ENCODE measurements around the gene NOTUM. TPM values are rescaled to one million over a fixed set of nuclear protein-coding genes. Genes with fewer than 3 reads are reported as not detected.

Gene NOTUM
- total RNA-seq, 2 experiments from 2014 or later = not detected

GRCh38 chr17:81951785-81952684, 9.0 kb downstream of the NOTUM start:
- peaks cover 8% of the 10 kb centered on the region for H3K4me1 ChIP-seq (ENCODE audit: insufficient read depth, low read length)
- H3K27me3 ChIP-seq (ENCODE audit: control insufficient read depth in 1 of 2, insufficient read depth in 2 of 2, low read length in 2 of 2) = peaks cover 0 to 2% of the 10 kb centered on the region in 2 experiments
- H3K36me3 Mint-ChIP-seq (ENCODE audit: low read depth) = no peaks in the 10 kb centered on the region
- intact Hi-C loops (cut with DNase I, micrococcal nuclease) = no loop called here
- H3K9me3 ChIP-seq (ENCODE audit: control insufficient read depth in 1 of 2, insufficient read depth in 1 of 2, low read length in 2 of 2) = peaks cover 0 to 4% of the 10 kb centered on the region in 2 experiments
- TF ChIP-seq CTCF (IDR thresholded peaks at IDR 0.05) = no peak
- no peak for DNase-seq
- H3K4me1 Mint-ChIP-seq (ENCODE audit: low read depth) = no peaks in the 10 kb centered on the region
- H3K36me3 ChIP-seq (ENCODE audit: insufficient read depth, low read length) = no peaks in the 10 kb centered on the region
- ATAC-seq (ENCODE audit: poor library complexity) = no peak
- ChIA-PET POLR2A (no interaction called here), CTCF (interaction anchor here (1.8 kb wide), 1 partner anchor 8 kb away, joined by 5 read pairs; no protein-coding TSS in a partner anchor)
- H3K27ac Mint-ChIP-seq = no peak overlapping the region
- no peak overlapping the region for H3K4me3 Mint-ChIP-seq
- no peaks in the 10 kb centered on the region for H3K27me3 Mint-ChIP-seq
- no peak overlapping the region for H3K27ac ChIP-seq (ENCODE audit: low read depth in 1 of 2, low read length in 2 of 2)
- no peak overlapping the region for H3K4me3 ChIP-seq (ENCODE audit: low read length)
- H3K9me3 Mint-ChIP-seq = no peaks in the 10 kb centered on the region

GRCh38 chr17:81950501-81950900, 10.5 kb downstream of the NOTUM start:
- Mint-ChIP-seq H3K27ac (no peak overlapping the region), H3K9me3 (no peaks in the 10 kb centered on the region), H3K4me1 (ENCODE audit: low read depth) (no peaks in the 10 kb centered on the region), H3K36me3 (ENCODE audit: low read depth) (no peaks in the 10 kb centered on the region), H3K4me3 (no peak overlapping the region), H3K27me3 (no peaks in the 10 kb centered on the region)
- POLR2A ChIA-PET = no interaction called here
- Histone ChIP-seq H3K9me3 (ENCODE audit: control insufficient read depth in 1 of 2, insufficient read depth in 1 of 2, low read length in 2 of 2) (peaks cover 0 to 4% of the 10 kb centered on the region in 2 experiments), H3K4me1 (ENCODE audit: insufficient read depth, low read length) (peaks cover 8% of the 10 kb centered on the region), H3K36me3 (ENCODE audit: insufficient read depth, low read length) (no peaks in the 10 kb centered on the region), H3K27me3 (ENCODE audit: control insufficient read depth in 1 of 2, insufficient read depth in 2 of 2, low read length in 2 of 2) (peaks cover 0 to 2% of the 10 kb centered on the region in 2 experiments), H3K27ac (ENCODE audit: low read depth in 1 of 2, low read length in 2 of 2) (no peak overlapping the region), H3K4me3 (ENCODE audit: low read length) (no peak overlapping the region)
- CTCF ChIA-PET = interaction anchor here (1.8 kb wide), 1 partner anchor 9 kb away, joined by 5 read pairs; no protein-coding TSS in a partner anchor
- DNase-seq = no peak
- no peak for ATAC-seq (ENCODE audit: poor library complexity)
- intact Hi-C loops (cut with DNase I, micrococcal nuclease) = no loop called here
- TF ChIP-seq CTCF (IDR thresholded peaks at IDR 0.05) = no peak

GRCh38 chr17:81948635-81949378, 12.2 kb downstream of the NOTUM start:
- TF ChIP-seq CTCF (IDR thresholded peaks at IDR 0.05) = no peak
- Histone ChIP-seq H3K27ac (ENCODE audit: low read depth in 1 of 2, low read length in 2 of 2) (no peak overlapping the region), H3K36me3 (ENCODE audit: insufficient read depth, low read length) (no peaks in the 10 kb centered on the region), H3K4me3 (ENCODE audit: low read length) (no peak overlapping the region), H3K4me1 (ENCODE audit: insufficient read depth, low read length) (peaks cover 8% of the 10 kb centered on the region), H3K9me3 (ENCODE audit: control insufficient read depth in 1 of 2, insufficient read depth in 1 of 2, low read length in 2 of 2) (peaks cover 0 to 1% of the 10 kb centered on the region in 2 experiments), H3K27me3 (ENCODE audit: control insufficient read depth in 1 of 2, insufficient read depth in 2 of 2, low read length in 2 of 2) (no peaks in the 10 kb centered on the region)
- Mint-ChIP-seq H3K9me3 (no peaks in the 10 kb centered on the region), H3K4me1 (ENCODE audit: low read depth) (no peaks in the 10 kb centered on the region), H3K27ac (no peak overlapping the region), H3K36me3 (ENCODE audit: low read depth) (no peaks in the 10 kb centered on the region), H3K27me3 (no peaks in the 10 kb centered on the region), H3K4me3 (no peak overlapping the region)
- no peak for ATAC-seq (ENCODE audit: poor library complexity)
- ChIA-PET POLR2A (no interaction called here), CTCF (interaction anchor here (0.9 to 1.6 kb wide), 2 partner anchors 11 kb away, joined by 3 to 4 read pairs; no protein-coding TSS in a partner anchor)
- no peak for DNase-seq
- intact Hi-C loops (cut with DNase I, micrococcal nuclease) = no loop called here

Data from CD4-positive, alpha-beta T cell (primary cell).